OCI-LY3 (cell line): ENCODE data around the gene FUZ.

Experiments
- H2AFZ ChIP-seq: fragments of 200-600, 300-600 bp; shearing (Covaris generic); 2 replicates; pipeline ENCODE4 v1.6.0; 2014; ENCODE audit warnings: antibody characterized with exemption, low read depth, low read length
- H3K27ac ChIP-seq: fragments of 200-600, 300-600 bp; sonication (generic); 2 replicates; pipeline ENCODE4 v1.5.1; 2014; ENCODE audit warnings: mild to moderate bottlenecking, low read length, moderate library complexity, mixed read lengths
- H3K27me3 ChIP-seq: fragments of 200-600, 300-600 bp; sonication (generic); 2 replicates; pipeline ENCODE4 v1.6.1; 2014; ENCODE audit warnings: low read depth, low read length, mixed read lengths
- H3K36me3 ChIP-seq: fragments of 200-600, 300-600 bp; sonication (generic); replicated peaks from 2 replicates; pipeline ENCODE3; 2014; ENCODE audit warnings: low read depth, low read length, mixed read lengths
- H3K4me1 ChIP-seq: fragments of 300-600, 200-600 bp; sonication (generic); 2 replicates; pipeline ENCODE4 v1.6.1; 2014; ENCODE audit warnings: low read length, mixed read lengths
- H3K4me2 ChIP-seq: fragments of 200-600, 300-600 bp; sonication (generic); 2 replicates; pipeline ENCODE4 v1.6.1; 2014; ENCODE audit warnings: low read length, mixed read lengths
- H3K4me3 ChIP-seq: fragments of 300-600, 200-600 bp; sonication (generic); 2 replicates; pipeline ENCODE4 v1.5.1; 2014; ENCODE audit warnings: antibody characterized with exemption, mild to moderate bottlenecking, low read length, moderate library complexity
- H3K79me2 ChIP-seq: fragments of 300-600, 200-600 bp; shearing (Covaris generic); 2 replicates; pipeline ENCODE4 v1.6.1; 2014; ENCODE audit warnings: mild to moderate bottlenecking, low read length, mixed read lengths
- H3K9ac ChIP-seq: fragments of 300-600, 200-600 bp; shearing (Covaris generic); 2 replicates; pipeline ENCODE4 v1.6.0; 2014; ENCODE audit warnings: mild to moderate bottlenecking, low read length, moderate library complexity
- H3K9me3 ChIP-seq: fragments of 200-600, 300-600 bp; shearing (Covaris generic); 2 replicates; pipeline ENCODE4 v1.6.1; 2014; ENCODE audit warnings: low read length, mixed read lengths; ENCODE audit not compliant: insufficient read depth
- H4K20me1 ChIP-seq: fragments of 200-600, 300-600 bp; sonication (generic); 2 replicates; pipeline ENCODE4 v1.6.1; 2016; ENCODE audit warnings: low read length, mixed read lengths; ENCODE audit not compliant: insufficient read depth
- CTCF ChIP-seq: fragments of 200-600, 300-600 bp; sonication (generic); IDR thresholded peaks from 2 replicates; pipeline ENCODE4 v1.5.1; 2014; ENCODE audit warnings: antibody characterized with exemption, low read length, low read depth
- EZH2phosphoT487 ChIP-seq: fragments of 200-600 bp; shearing (Covaris generic); IDR thresholded peaks from 2 replicates; pipeline ENCODE4 v1.6.1; 2018; ENCODE audit warnings: antibody characterized with exemption, mixed run types, low read depth

Gene FUZ

GRCh38 chr19:49779731-49780555 is 33.1 kb downstream of the FUZ start:
- Histone ChIP-seq H3K79me2 (no peaks in the 10 kb centered on the region), H3K27me3 (no peaks in the 10 kb centered on the region), H2AFZ (no peak overlapping the region), H3K9me3 (no peaks in the 10 kb centered on the region), H3K36me3 (peaks cover 20% of the 10 kb centered on the region), H3K27ac (peak overlapping the region; percentile 45), H4K20me1 (peaks cover 3% of the 10 kb centered on the region; the same call in 1 of the 2 replicates), H3K4me3 (peak overlapping the region; percentile 29), H3K4me1 (peaks cover 16% of the 10 kb centered on the region), H3K9ac (no peak overlapping the region), H3K4me2 (peak overlapping the region; percentile 68)
- TF ChIP-seq EZH2phosphoT487 (no peak), CTCF (no peak)

- no peaks in the 10 kb centered on the region for H3K36me3 ChIP-seq
- peaks cover 16% of the 10 kb centered on the region for H3K4me1 ChIP-seq
- H3K9ac ChIP-seq, result no peak overlapping the region
- no peak overlapping the region for H3K4me2 ChIP-seq
- H3K9me3 ChIP-seq, result no peaks in the 10 kb centered on the region
- no peak overlapping the region for H3K4me3 ChIP-seq
- no peak overlapping the region for H2AFZ ChIP-seq
- TF ChIP-seq EZH2phosphoT487, result no peak
- TF ChIP-seq CTCF, result no peak
- H3K27ac ChIP-seq, result no peak overlapping the region
- H3K27me3 ChIP-seq, result no peaks in the 10 kb centered on the region
- H4K20me1 ChIP-seq, result peaks cover 3% of the 10 kb centered on the region; the same call in 1 of the 2 replicates
- H3K79me2 ChIP-seq, result peaks cover 7% of the 10 kb centered on the region; the same call in 1 of the 2 replicates
Measured at GRCh38 chr19:49776371-49776764, 36.7 kb downstream of the FUZ start.

- H3K9me3 ChIP-seq, result no peaks in the 10 kb centered on the region
- H3K9ac ChIP-seq, result no peak overlapping the region
- peaks cover 7% of the 10 kb centered on the region; the same call in 1 of the 2 replicates for H3K79me2 ChIP-seq
- H3K27ac ChIP-seq, result no peak overlapping the region
- peaks cover 3% of the 10 kb centered on the region; the same call in 1 of the 2 replicates for H4K20me1 ChIP-seq
- H3K4me1 ChIP-seq, result peaks cover 15% of the 10 kb centered on the region
- TF ChIP-seq CTCF, result no peak
- TF ChIP-seq EZH2phosphoT487, result no peak
- H2AFZ ChIP-seq, result no peak overlapping the region
- no peaks in the 10 kb centered on the region for H3K36me3 ChIP-seq
- no peak overlapping the region for H3K4me3 ChIP-seq
- no peak overlapping the region for H3K4me2 ChIP-seq
- no peaks in the 10 kb centered on the region for H3K27me3 ChIP-seq
Measured at GRCh38 chr19:49775742-49776370, 37.2 kb downstream of the FUZ start.

- H3K4me3 ChIP-seq, result no peak overlapping the region
- no peak overlapping the region for H3K27ac ChIP-seq
- H4K20me1 ChIP-seq, result peaks cover 3% of the 10 kb centered on the region; the same call in 1 of the 2 replicates
- H3K9me3 ChIP-seq, result no peaks in the 10 kb centered on the region
- no peak overlapping the region for H2AFZ ChIP-seq
- no peak overlapping the region for H3K4me2 ChIP-seq
- TF ChIP-seq EZH2phosphoT487, result no peak
- no peak for TF ChIP-seq CTCF
- peaks cover 6% of the 10 kb centered on the region for H3K4me1 ChIP-seq
- H3K79me2 ChIP-seq, result peaks cover 12% of the 10 kb centered on the region; the same call in 1 of the 2 replicates
- H3K9ac ChIP-seq, result no peak overlapping the region
- H3K36me3 ChIP-seq, result no peaks in the 10 kb centered on the region
- H3K27me3 ChIP-seq, result no peaks in the 10 kb centered on the region
Measured at GRCh38 chr19:49774969-49775368, 38.1 kb downstream of the FUZ start.
